ENCODE results near the gene HTR5A.

DNA sequence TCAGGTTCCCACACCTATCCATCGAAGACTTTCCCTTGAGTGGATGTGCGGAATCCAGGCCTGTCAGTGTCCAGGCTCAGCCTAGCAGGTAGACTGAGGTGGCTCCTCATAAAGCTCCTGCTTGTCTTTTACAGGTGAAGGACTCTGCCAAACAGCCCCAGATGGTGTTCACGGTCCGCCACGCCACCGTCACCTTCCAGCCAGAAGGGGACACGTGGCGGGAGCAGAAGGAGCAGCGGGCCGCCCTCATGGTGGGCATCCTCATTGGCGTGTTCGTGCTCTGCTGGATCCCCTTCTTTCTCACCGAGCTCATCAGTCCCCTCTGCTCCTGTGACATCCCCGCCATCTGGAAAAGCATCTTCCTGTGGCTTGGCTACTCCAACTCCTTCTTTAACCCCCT, 13.9 kb downstream of the HTR5A start:
- TF ChIP-seq, protein P1, sequence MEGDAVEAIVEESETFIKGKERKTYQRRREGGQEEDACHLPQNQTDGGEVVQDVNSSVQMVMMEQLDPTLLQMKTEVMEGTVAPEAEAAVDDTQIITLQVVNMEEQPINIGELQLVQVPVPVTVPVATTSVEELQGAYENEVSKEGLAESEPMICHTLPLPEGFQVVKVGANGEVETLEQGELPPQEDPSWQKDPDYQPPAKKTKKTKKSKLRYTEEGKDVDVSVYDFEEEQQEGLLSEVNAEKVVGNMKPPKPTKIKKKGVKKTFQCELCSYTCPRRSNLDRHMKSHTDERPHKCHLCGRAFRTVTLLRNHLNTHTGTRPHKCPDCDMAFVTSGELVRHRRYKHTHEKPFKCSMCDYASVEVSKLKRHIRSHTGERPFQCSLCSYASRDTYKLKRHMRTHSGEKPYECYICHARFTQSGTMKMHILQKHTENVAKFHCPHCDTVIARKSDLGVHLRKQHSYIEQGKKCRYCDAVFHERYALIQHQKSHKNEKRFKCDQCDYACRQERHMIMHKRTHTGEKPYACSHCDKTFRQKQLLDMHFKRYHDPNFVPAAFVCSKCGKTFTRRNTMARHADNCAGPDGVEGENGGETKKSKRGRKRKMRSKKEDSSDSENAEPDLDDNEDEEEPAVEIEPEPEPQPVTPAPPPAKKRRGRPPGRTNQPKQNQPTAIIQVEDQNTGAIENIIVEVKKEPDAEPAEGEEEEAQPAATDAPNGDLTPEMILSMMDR (IDR thresholded peaks at IDR 0.05) = no peak
- no peak for TF ChIP-seq EP300 (IDR thresholded peaks at IDR 0.05)
